CD4-positive, alpha-beta T cell treated with Interleukin-21 for 1 hour (primary cell): ENCODE results near the gene CC2D2A.

ENCODE experiments used
- DNase-seq: peaks from one replicate; pipeline ENCODE4 v3.0.0-alpha.2; 2020

Gene CC2D2A

GRCh38 chr4:15469402-15470127, at the start of gene CC2D2A:
CC2D2A (plus strand) TSS chr4:15469882; CDS start chr4:15475933, 6,051 bp downstream.
- DNase-seq = no peak

- no peak for DNase-seq
These were observed 49.0 kb upstream of the CC2D2A start for GRCh38 chr4:15420642-15421041.

- DNase-seq = no peak
These were observed 46.4 kb upstream of the CC2D2A start for GRCh38 chr4:15423285-15423711.

- DNase-seq = no peak
These were observed 44.2 kb upstream of the CC2D2A start for GRCh38 chr4:15425520-15425919.

GRCh38 chr4:15427161-15427560, 42.5 kb upstream of the CC2D2A start:
- DNase-seq = no peak

GRCh38 chr4:15427701-15428100, 42.0 kb upstream of the CC2D2A start, which contains the start of gene C1QTNF7:
C1QTNF7 (plus strand) TSS chr4:15428033; CDS start chr4:15435744, 7,711 bp downstream.
- DNase-seq = no peak

GRCh38 chr4:15428611-15429010, 41.1 kb upstream of the CC2D2A start:
- no peak for DNase-seq

GRCh38 chr4:15434091-15434490, 35.6 kb upstream of the CC2D2A start:
- DNase-seq = no peak

GRCh38 chr4:15434676-15435075, 35.0 kb upstream of the CC2D2A start:
- DNase-seq = no peak

- DNase-seq = no peak
These were observed 33.2 kb upstream of the CC2D2A start for GRCh38 chr4:15436513-15436912.

GRCh38 chr4:15438939-15439524, 30.6 kb upstream of the CC2D2A start:
- no peak for DNase-seq

GRCh38 chr4:15443371-15444160, 26.1 kb upstream of the CC2D2A start:
- no peak for DNase-seq

GRCh38 chr4:15444276-15444675, 25.4 kb upstream of the CC2D2A start:
- DNase-seq = no peak

GRCh38 chr4:15444879-15445547, 24.7 kb upstream of the CC2D2A start:
- DNase-seq = no peak

GRCh38 chr4:15451181-15451865, 18.4 kb upstream of the CC2D2A start:
- no peak for DNase-seq

- no peak for DNase-seq
These were observed 17.6 kb upstream of the CC2D2A start for GRCh38 chr4:15451866-15452765.

GRCh38 chr4:15455290-15455689, 14.4 kb upstream of the CC2D2A start:
- DNase-seq = no peak

GRCh38 chr4:15457406-15458201, 12.1 kb upstream of the CC2D2A start:
- DNase-seq = peak; percentile 47

GRCh38 chr4:15458616-15459015, 11.1 kb upstream of the CC2D2A start:
- DNase-seq = no peak

- no peak for DNase-seq
These were observed 10.0 kb upstream of the CC2D2A start for GRCh38 chr4:15459706-15460105.

GRCh38 chr4:15466596-15466995, 3.1 kb upstream of the CC2D2A start:
- no peak for DNase-seq
